Measurements from ENCODE around the gene SLC25A21.

DNA sequence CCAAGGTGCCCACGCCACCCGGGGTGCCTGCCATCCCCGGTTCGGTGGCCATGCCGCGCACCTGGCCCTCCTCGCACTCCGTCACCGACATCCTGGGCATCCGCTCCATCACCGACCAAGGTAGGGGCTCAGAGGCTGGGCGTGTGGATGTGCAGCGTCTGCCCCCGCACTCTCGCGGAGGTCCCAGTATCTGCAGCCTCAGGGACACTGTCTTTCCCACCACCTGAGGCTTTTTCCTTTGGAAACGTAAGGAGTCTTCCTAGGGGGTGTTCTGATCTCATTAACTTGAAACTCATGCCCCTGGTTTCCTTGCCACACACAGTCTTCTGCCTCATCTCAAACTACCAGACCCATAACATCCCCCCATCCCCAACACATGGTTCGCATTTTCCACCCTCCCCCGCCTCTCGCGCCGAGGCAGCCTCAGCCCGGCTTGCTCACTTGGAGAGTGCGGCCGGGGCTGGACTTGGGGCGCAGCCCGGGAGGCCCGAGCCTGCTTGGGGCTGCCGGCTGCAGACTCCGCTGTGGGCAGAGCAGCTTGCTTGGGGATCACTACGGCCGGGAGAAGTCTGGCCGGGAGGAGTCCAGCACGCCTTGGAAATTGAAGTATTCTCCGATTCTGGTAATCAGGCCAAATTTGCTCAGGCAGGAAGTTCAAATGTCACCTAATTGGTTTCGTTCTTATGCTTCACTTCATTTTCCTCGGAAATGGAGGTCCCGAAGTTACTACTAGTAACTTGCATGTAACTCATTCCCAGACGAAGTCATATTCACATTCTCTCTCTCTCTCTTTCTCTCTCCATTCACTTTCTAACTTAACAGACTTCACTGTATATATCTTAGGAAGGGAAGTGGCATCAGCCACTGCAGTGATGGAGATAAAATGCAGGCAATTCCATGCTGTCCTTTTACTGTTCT is 508.7 kb downstream of the SLC25A21 start:
- TF ChIP-seq, protein P1, sequence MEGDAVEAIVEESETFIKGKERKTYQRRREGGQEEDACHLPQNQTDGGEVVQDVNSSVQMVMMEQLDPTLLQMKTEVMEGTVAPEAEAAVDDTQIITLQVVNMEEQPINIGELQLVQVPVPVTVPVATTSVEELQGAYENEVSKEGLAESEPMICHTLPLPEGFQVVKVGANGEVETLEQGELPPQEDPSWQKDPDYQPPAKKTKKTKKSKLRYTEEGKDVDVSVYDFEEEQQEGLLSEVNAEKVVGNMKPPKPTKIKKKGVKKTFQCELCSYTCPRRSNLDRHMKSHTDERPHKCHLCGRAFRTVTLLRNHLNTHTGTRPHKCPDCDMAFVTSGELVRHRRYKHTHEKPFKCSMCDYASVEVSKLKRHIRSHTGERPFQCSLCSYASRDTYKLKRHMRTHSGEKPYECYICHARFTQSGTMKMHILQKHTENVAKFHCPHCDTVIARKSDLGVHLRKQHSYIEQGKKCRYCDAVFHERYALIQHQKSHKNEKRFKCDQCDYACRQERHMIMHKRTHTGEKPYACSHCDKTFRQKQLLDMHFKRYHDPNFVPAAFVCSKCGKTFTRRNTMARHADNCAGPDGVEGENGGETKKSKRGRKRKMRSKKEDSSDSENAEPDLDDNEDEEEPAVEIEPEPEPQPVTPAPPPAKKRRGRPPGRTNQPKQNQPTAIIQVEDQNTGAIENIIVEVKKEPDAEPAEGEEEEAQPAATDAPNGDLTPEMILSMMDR (conservative IDR thresholded peaks at IDR 0.05 in 1 of 2, IDR thresholded peaks at IDR 0.05 in 1 of 2; ENCODE audit: low read depth in 1 of 2, low read length in 2 of 2), result no peak
- TF ChIP-seq EZH2 (IDR thresholded peaks at IDR 0.05; ENCODE audit: low read length, missing control alignments), result no peak
